ENCODE data around the gene IGSF6. TPM values are rescaled to one million over a fixed set of nuclear protein-coding genes. Genes with fewer than 3 reads are reported as not detected.
A peak's percentile ranks its signal among the peaks of the same experiment; 100 is the strongest.
"Not testable (repeated sequence)": the region's sequence is repeated elsewhere in the genome, so short reads cannot be mapped to it uniquely, and the experiment has no call there.

Gene IGSF6, protein sequence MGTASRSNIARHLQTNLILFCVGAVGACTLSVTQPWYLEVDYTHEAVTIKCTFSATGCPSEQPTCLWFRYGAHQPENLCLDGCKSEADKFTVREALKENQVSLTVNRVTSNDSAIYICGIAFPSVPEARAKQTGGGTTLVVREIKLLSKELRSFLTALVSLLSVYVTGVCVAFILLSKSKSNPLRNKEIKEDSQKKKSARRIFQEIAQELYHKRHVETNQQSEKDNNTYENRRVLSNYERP
- 1 to 10 TPM in 2 of 6 donors, under 1 TPM in 4; 0.44 to 2.0 (median 0.66) TPM for polyA plus RNA-seq (ENCODE audit: low read depth in 6 of 6)

DNA sequence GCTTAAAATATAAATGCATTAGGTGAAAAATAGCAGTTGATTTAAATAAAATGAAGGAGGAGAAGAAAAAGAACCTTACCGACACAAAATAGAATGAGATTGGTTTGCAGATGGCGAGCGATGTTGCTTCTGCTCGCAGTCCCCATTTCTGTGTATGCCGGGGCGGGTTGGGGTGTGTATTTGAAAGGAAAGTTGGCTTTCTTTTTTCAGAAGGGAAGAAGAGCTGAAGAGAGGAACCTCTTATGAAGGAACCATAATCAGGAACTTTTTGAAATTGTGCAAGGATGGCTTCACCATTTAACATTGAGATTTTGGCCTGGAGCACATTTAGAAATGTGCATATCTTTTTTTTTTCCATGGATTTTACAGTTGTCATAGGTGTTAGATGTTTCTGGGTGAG lies at the start of gene IGSF6:
Gene IGSF6 (minus strand): TSS at position 156 of the 400 bp plus-strand sequence. CDS start 10 bp downstream, at position 146.
- Mint-ChIP-seq H3K27ac (peak within 1 kb of the TSS in 3 of 6 donors; percentile 63 to 82 (median 81)), H3K27me3 (no peaks in the 10 kb centered on the region), H3K36me3 (no peaks in the 10 kb centered on the region), H3K4me3 (peak within 1 kb of the TSS in 5 of 8 donors; percentile 30 to 53 (median 47)), H3K9me3 (no peaks in the 10 kb centered on the region), H3K4me1 (peaks cover 47 to 91% (median 67%) of the 10 kb centered on the region in 3 donors)
- no peak for DNase-seq
- ATAC-seq (ENCODE audit: low read depth in 2 of 2): no peak

DNA sequence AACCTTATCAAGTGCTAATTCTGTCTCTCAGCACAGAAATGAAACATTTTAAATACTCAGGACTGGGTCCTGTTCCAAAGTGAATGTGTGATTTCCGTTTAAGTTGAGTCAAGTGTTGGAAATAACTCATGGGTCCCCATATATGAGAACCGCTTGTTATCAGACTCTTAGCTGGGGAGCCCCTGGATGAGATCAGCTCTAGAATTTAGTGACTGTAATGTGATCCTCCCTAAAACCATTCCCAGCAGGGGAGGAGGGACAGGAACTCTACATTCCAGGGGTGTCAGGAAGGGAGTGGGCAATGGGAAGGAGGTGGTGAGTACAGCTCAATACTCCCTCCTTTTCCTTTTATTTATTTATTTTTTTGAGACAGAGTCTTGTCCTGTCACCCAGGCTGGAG lies 48.9 kb upstream of the IGSF6 start:
- no peaks in the 10 kb centered on the region for H3K9me3 Mint-ChIP-seq
- H3K27me3 Mint-ChIP-seq: peaks cover 7 to 23% (median 10%) of the 10 kb centered on the region in 3 donors
- ATAC-seq (ENCODE audit: low read depth in 2 of 2): no peak
- H3K4me3 Mint-ChIP-seq: no peak overlapping the region
- H3K4me1 Mint-ChIP-seq: peaks cover 16 to 18% (median 16%) of the 10 kb centered on the region in 3 donors
- H3K36me3 Mint-ChIP-seq: no peaks in the 10 kb centered on the region
- H3K27ac Mint-ChIP-seq: no peak overlapping the region
- DNase-seq: no peak

DNA sequence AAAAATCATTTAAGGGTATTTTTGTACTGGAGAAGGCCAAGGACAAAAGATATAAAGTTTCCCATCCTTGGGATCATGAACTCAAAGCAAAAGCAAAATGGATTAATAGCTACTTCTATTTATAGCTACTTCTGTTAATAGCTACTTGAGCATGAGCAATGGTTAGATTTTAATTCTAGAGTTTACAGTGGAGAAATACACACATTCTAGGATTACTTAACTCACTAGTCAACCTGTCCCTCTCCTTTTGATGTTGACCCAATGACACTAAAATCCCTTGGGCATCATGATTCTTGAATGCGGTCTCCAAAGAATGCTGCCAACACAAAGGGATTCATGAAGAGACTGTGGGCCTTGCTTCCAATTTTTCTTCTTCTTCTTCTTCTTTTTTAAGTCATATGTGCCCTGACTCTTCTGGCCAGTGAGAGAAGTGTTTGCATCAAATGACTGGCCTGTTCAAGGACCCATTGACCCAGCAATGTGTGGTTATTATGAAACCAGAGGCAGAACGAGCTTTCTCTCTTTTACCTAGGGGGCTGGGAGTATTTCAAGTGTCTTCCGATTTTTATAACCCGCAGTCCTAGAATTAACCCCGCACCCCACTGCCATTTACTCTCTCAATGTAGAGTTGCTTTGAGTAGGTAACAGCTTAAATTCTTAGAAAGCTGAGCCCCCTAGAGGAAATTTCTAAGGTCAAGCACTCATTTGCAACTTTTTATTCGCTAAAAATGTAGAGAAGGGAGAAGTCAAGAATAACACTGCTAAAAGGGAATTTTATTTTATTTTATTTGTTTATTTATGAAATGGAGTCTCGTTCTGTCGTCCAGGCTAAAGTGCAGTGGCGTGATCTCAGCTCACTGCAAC lies 46.0 kb upstream of the IGSF6 start:
- peak overlapping the region in 1 of 6 donors; percentile 61 for H3K27ac Mint-ChIP-seq
- DNase-seq: no peak
- H3K36me3 Mint-ChIP-seq: no peaks in the 10 kb centered on the region
- H3K4me3 Mint-ChIP-seq: no peak overlapping the region
- no peak for ATAC-seq (ENCODE audit: low read depth in 2 of 2)
- H3K4me1 Mint-ChIP-seq: peaks cover 4 to 5% (median 4%) of the 10 kb centered on the region in 3 donors
- no peaks in the 10 kb centered on the region for H3K9me3 Mint-ChIP-seq
- peaks cover 3 to 19% (median 9%) of the 10 kb centered on the region in 3 donors for H3K27me3 Mint-ChIP-seq

DNA sequence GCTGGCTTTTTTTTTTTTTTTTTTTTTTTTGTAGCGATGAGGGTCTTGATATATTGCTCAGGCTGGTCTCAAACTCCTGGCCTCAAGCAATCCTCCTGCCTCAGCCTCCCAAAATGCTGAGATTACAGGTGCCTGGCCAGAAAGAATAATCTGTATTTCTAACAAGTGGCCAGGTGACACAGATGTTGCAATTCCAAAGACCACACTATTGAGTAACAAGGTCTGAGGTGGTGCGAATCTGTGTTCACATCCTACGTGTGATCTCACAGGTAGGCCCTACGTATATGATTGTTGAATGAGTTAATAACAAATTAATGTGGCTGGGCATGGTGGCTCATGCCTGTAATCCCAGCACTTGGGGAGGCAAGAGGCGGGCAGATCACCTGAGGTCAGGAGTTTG lies 44.6 kb upstream of the IGSF6 start:
- peaks cover 0 to 14% (median 7%) of the 10 kb centered on the region in 3 donors for H3K27me3 Mint-ChIP-seq

DNA sequence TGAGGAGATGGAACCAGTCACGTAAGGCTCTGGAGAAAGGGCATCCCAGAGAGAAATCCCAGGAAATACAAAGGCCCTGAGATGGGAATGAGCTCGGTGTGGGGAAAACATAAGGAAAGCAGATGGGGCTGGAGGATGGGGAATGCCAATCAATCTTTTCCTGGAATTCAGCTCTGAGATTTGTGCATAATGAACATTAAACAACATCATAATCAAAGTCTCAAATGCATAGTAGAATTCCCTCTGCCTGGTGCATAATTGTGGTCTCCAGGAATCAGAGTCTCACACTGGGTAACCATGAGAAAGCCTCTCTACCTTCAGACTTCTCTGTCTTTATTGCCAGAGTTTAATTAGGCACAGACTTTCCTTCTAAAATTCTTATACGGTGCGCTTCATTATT lies 42.2 kb upstream of the IGSF6 start:
- DNase-seq: no peak

More for the DNA sequence above, 44.6 kb upstream of the IGSF6 start:
- H3K36me3 Mint-ChIP-seq: no peaks in the 10 kb centered on the region
- no peak for DNase-seq
- no peak overlapping the region for H3K4me3 Mint-ChIP-seq
- H3K27ac Mint-ChIP-seq: peak overlapping the region in 1 of 6 donors; percentile 44
- no peaks in the 10 kb centered on the region for H3K9me3 Mint-ChIP-seq
- ATAC-seq (ENCODE audit: low read depth in 2 of 2): no peak
- H3K4me1 Mint-ChIP-seq: no peaks in the 10 kb centered on the region

DNA sequence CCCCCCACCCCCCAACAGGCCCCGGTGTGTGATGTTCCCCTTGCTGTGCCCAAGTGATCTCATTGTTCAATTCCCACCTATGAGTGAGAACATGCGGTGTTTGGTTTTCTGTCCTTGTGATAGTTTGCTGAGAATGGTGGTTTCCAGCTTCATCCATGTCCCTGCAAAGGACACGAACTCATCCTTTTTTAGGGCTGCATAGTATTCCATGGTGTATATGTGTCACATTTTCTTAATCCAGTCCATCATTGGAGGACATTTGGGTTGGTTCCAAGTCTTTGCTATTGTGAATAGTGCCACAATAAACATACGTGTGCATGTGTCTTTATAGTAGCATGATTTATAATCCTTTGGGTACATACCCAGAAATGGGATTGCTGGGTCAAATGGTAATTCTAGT lies 38.6 kb upstream of the IGSF6 start:
- H3K4me3 Mint-ChIP-seq; H3K9me3 Mint-ChIP-seq; H3K4me1 Mint-ChIP-seq; H3K27ac Mint-ChIP-seq; ATAC-seq (ENCODE audit: low read depth in 2 of 2); DNase-seq; H3K36me3 Mint-ChIP-seq; H3K27me3 Mint-ChIP-seq: not testable (repeated sequence)

More for the DNA sequence above, 42.2 kb upstream of the IGSF6 start:
- H3K4me1 Mint-ChIP-seq: no peaks in the 10 kb centered on the region
- no peak overlapping the region for H3K27ac Mint-ChIP-seq
- no peaks in the 10 kb centered on the region for H3K36me3 Mint-ChIP-seq
- peaks cover 0 to 5% (median 0%) of the 10 kb centered on the region in 7 donors for H3K9me3 Mint-ChIP-seq
- H3K4me3 Mint-ChIP-seq: no peak overlapping the region
- ATAC-seq (ENCODE audit: low read depth in 2 of 2): no peak
- H3K27me3 Mint-ChIP-seq: peaks cover 0 to 12% (median 4%) of the 10 kb centered on the region in 3 donors

DNA sequence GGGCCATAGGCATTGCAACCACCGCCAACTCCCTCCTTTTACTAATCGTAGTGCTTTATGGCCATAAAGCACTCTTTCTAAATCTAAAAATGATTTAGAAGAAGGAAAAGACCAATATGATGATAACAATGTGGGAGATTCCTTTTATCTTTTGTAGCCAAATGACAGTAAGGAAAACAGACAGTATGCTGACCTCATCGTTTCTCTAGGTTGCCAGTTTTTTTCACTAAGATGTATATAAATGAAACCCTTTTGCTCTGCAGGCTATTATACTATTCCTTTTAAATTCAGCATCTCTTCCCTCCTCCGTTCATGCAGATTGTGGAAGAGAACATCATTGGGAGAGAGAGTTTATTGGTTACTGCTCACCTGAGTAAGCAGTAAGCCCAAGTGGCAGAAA lies 36.7 kb upstream of the IGSF6 start:
- Mint-ChIP-seq H3K4me1 (peaks cover 0 to 3% (median 3%) of the 10 kb centered on the region in 3 donors), H3K9me3 (peaks cover 0 to 7% (median 5%) of the 10 kb centered on the region in 7 donors), H3K27ac (no peak overlapping the region), H3K36me3 (no peaks in the 10 kb centered on the region), H3K27me3 (peaks cover 0 to 10% (median 4%) of the 10 kb centered on the region in 3 donors), H3K4me3 (no peak overlapping the region)
- ATAC-seq (ENCODE audit: low read depth in 2 of 2) (no peak), DNase-seq (no peak)

DNA sequence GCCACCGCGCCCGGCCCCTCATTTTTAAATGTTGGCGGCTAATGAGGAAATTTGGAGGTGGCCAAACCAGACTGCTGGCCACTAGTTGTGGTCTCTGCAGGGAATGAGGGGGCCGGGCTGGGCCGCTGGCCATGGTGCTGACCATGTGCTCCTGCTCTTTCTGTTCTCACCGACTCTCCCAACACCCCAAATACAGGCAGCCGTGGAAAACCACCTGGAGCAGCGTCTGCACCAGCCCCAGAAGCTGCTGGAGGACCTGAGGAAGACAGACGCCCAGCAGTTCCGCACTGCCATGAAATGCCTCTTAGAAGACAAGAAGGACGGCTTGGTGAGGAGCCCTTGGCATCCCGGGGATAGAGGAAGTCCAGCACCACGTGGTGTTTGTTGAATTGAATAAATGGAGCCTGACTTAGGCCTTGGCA lies 32.6 kb upstream of the IGSF6 start:
- no peaks in the 10 kb centered on the region for H3K36me3 Mint-ChIP-seq
- H3K27me3 Mint-ChIP-seq: peaks cover 7 to 25% (median 10%) of the 10 kb centered on the region in 3 donors
- peaks cover 0 to 3% (median 3%) of the 10 kb centered on the region in 3 donors for H3K4me1 Mint-ChIP-seq
- no peak overlapping the region for H3K4me3 Mint-ChIP-seq
- DNase-seq (no peak), ATAC-seq (ENCODE audit: low read depth in 2 of 2) (no peak)
- no peak overlapping the region for H3K27ac Mint-ChIP-seq
- peaks cover 0 to 7% (median 4%) of the 10 kb centered on the region in 7 donors for H3K9me3 Mint-ChIP-seq

DNA sequence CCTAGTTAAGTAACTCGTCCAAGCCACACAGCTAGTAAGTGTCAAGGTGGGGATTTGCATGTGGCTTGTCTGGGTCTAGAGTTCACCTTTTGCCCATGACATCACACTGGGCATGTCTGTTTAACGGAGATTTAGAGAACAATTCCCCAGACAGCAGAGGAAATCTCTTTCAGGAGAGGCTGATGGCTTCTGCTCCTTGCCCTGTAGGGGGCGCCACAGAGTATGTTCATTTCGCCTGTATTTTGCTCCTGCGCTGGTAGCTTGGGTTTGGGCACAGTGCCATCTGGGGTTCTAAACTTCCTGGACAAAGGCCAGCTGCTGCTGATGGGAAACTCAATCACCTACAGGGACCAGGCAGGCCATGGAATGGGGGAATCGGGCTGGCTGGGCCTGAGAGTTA lies 31.8 kb upstream of the IGSF6 start:
- no peak overlapping the region for H3K27ac Mint-ChIP-seq
- H3K36me3 Mint-ChIP-seq: no peaks in the 10 kb centered on the region
- peaks cover 0 to 3% (median 3%) of the 10 kb centered on the region in 3 donors for H3K4me1 Mint-ChIP-seq
- peaks cover 7 to 25% (median 10%) of the 10 kb centered on the region in 3 donors for H3K27me3 Mint-ChIP-seq
- H3K9me3 Mint-ChIP-seq: peaks cover 0 to 7% (median 4%) of the 10 kb centered on the region in 7 donors
- DNase-seq (no peak), ATAC-seq (ENCODE audit: low read depth in 2 of 2) (peak; percentile 55 to 58)
- no peak overlapping the region for H3K4me3 Mint-ChIP-seq

DNA sequence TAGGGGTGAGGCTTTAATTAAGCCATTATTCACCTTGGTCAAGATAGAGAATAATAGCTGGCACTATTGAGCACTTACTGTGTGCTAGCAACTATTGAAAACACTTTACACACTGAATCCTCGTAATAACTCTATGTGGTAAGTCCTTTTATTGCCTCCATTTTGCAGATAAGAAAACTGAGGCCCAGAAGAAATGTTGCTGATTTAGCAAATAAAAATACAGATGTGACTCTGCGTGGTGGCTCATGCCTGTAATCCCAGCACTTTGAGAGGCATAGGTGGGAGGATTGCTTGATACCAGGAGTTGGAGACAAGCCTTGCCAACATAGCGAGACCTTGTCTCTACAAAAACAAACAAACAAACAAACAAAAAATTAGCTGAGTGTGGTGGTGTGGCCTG lies 30.8 kb upstream of the IGSF6 start:
- ATAC-seq (ENCODE audit: low read depth in 2 of 2) (no peak), DNase-seq (no peak)
- Mint-ChIP-seq H3K36me3 (no peaks in the 10 kb centered on the region), H3K4me1 (peaks cover 0 to 3% (median 3%) of the 10 kb centered on the region in 3 donors), H3K4me3 (no peak overlapping the region), H3K9me3 (peaks cover 0 to 2% (median 0%) of the 10 kb centered on the region in 7 donors), H3K27me3 (peaks cover 7 to 27% (median 10%) of the 10 kb centered on the region in 3 donors), H3K27ac (no peak overlapping the region)

DNA sequence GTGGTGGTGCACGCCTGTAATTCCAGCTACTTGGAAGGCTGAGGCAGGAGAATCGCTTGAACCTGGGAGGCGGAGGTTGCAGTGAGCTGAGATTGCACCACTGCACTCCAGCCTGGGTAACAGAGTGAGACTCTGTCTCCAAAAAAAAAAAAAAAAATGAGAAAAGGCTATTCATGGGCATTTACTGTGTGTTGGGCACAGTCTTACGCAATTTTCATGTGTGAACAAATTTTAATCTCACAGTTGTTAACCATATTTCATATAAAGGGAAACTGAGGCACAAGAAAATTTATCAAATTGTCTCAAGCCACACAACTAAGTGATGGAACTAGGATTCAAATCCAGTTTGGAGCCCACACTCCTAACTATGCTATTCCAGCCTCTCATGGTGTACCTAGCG lies 28.3 kb upstream of the IGSF6 start:
- not testable (repeated sequence) for H3K27ac Mint-ChIP-seq; H3K36me3 Mint-ChIP-seq; ATAC-seq (ENCODE audit: low read depth in 2 of 2); H3K4me1 Mint-ChIP-seq; H3K4me3 Mint-ChIP-seq; H3K9me3 Mint-ChIP-seq; DNase-seq
- H3K27me3 Mint-ChIP-seq: peaks cover 7 to 36% (median 10%) of the 10 kb centered on the region in 3 donors

DNA sequence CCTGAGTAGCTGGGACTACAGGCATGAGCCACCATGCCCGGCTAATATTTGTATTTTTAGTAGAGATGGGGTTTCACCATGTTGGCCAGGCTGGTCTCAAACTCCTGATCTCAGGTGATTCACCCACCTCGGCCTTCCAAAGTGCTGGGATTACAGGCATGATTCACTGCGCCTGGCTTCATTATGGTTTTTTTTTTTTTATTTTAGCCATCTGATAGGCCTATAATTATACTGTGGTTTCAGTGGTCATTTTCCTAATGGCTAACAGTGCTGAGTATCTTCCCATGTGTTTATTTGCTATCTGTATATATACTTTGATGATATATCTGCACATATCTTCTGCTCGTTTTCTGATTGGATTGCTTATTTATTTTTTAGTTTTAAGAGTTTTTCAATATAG lies 22.0 kb upstream of the IGSF6 start:
- Mint-ChIP-seq H3K9me3 (peaks cover 0 to 11% (median 3%) of the 10 kb centered on the region in 7 donors), H3K27me3 (peaks cover 0 to 17% (median 0%) of the 10 kb centered on the region in 3 donors)
- not testable (repeated sequence) for ATAC-seq (ENCODE audit: low read depth in 2 of 2); H3K4me1 Mint-ChIP-seq; H3K36me3 Mint-ChIP-seq; DNase-seq; H3K4me3 Mint-ChIP-seq; H3K27ac Mint-ChIP-seq

DNA sequence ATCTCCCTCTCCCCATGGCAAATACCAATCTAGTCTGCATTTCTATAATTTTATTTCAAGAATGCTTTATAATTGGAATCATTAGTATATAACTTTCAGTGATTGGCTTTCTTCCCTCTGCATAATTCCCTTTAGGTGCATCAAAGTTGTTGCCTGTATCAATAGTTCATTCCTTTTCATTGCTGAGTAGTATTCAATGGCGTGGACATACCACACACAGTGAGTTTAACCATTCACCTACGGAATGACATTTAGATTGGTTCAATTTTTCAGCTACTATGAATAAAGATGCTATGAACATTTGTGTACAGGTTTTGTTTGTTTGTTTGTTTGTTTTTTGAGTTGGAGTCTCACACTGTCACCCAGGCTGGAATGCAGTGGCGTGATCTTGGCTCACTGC lies 21.1 kb upstream of the IGSF6 start:
- H3K27me3 Mint-ChIP-seq: peaks cover 0 to 12% (median 0%) of the 10 kb centered on the region in 3 donors
- no peak for DNase-seq
- no peak overlapping the region for H3K27ac Mint-ChIP-seq
- H3K4me1 Mint-ChIP-seq: no peaks in the 10 kb centered on the region
- ATAC-seq (ENCODE audit: low read depth in 2 of 2): no peak
- H3K4me3 Mint-ChIP-seq: no peak overlapping the region
- peaks cover 0 to 11% (median 3%) of the 10 kb centered on the region in 7 donors for H3K9me3 Mint-ChIP-seq
- H3K36me3 Mint-ChIP-seq: no peaks in the 10 kb centered on the region

Data from naive B cell (primary cell).